HepG2 (cell line): ENCODE results near the gene BANK1.

Source experiments
- MED1 ChIP-seq: sonication (generic); formaldehyde crosslinking; IDR thresholded peaks from 2 replicates; pipeline ENCODE4 v1.4.0; 2020; ENCODE audit warnings: missing genetic modification reagents
- ZNF251 ChIP-seq: sonication (generic); formaldehyde crosslinking; IDR thresholded peaks from 2 replicates; pipeline ENCODE4 v1.9.0; 2021; ENCODE audit warnings: mild to moderate bottlenecking, missing genetic modification reagents
- ZNF564 ChIP-seq: sonication (generic); formaldehyde crosslinking; IDR thresholded peaks from 2 replicates; pipeline ENCODE4 v1.8.1; 2023; ENCODE audit warnings: mild to moderate bottlenecking, missing genetic modification reagents
- ZNF839 ChIP-seq: sonication (generic); formaldehyde crosslinking; IDR thresholded peaks from 2 replicates; pipeline ENCODE4 v1.4.0; 2020; ENCODE audit warnings: missing genetic modification reagents, mild to moderate bottlenecking, borderline replicate concordance

DNA sequence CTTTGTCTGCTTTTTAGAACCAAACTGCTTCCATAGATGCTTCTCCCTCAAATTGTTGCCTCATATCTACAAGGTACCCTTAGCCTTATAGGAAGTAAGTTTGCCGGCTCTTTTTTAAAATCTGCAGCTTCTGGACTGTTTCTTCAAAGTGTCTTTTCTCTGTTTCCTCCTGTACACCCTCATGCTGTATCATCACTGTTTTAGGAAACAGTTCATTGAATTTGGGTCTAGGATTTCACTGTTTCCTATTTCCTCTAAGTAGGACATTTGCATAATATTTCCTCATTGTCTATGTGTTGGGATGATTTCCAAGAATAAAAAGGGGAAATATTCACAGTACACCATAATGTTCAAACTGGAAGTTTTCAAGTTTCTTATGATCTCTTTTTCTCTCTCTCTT lies 43.0 kb downstream of the BANK1 start:
- TF ChIP-seq ZNF564 (CRISPR knock-in tag): no peak
- TF ChIP-seq ZNF839 (CRISPR knock-in tag): no peak
- no peak for TF ChIP-seq ZNF251 (CRISPR knock-in tag)
- no peak for TF ChIP-seq MED1 (CRISPR knock-in tag)
